ENCODE results near the gene CDKN2A.

The CDKN2A gene

GRCh38 chr9:21935631-21936030 is 58.6 kb downstream of the CDKN2A start:
- DNase-seq, result no peak

- DNase-seq, result no peak
Measured at GRCh38 chr9:21933865-21934264, 60.3 kb downstream of the CDKN2A start.

- no peak for DNase-seq
Measured at GRCh38 chr9:21933281-21933680, 60.9 kb downstream of the CDKN2A start.

- DNase-seq, result no peak
Measured at GRCh38 chr9:21931428-21931827, 62.8 kb downstream of the CDKN2A start.

- DNase-seq, result no peak
Measured at GRCh38 chr9:21927752-21928151, 66.4 kb downstream of the CDKN2A start.

- DNase-seq, result no peak
Measured at GRCh38 chr9:21923694-21924093, 70.5 kb downstream of the CDKN2A start.

- DNase-seq, result no peak
Measured at GRCh38 chr9:21919377-21920362, 74.5 kb downstream of the CDKN2A start.

Data from NCI-H524 (cell line).